GM12878 (cell line): ENCODE data around the gene CRHBP.

Source experiments
- BMI1 ChIP-seq: fragments of 450-650 bp; IDR thresholded peaks from 2 replicates; pipeline ENCODE4 v1.6.1; 2016; ENCODE audit warnings: mild to moderate bottlenecking, moderate library complexity, borderline replicate concordance
- CREB1 ChIP-seq: IDR thresholded peaks from 2 replicates; pipeline ENCODE4 v1.6.1; 2012; ENCODE audit warnings: low read depth, mild to moderate bottlenecking, inconsistent platforms
- EZH2 ChIP-seq: IDR thresholded peaks from 2 replicates; pipeline ENCODE4 v1.6.1; 2012; ENCODE audit warnings: low read depth, mild to moderate bottlenecking, control low read depth, inconsistent platforms, low read length, borderline replicate concordance; ENCODE audit not compliant: control insufficient read depth
- NR2C2 ChIP-seq: IDR thresholded peaks from 2 replicates; pipeline ENCODE4 v1.6.1; 2011; ENCODE audit warnings: borderline replicate concordance, low read depth; ENCODE audit not compliant: control insufficient read depth, insufficient read length
- POLR2AphosphoS5 ChIP-seq: IDR thresholded peaks from 2 replicates; pipeline ENCODE4 v1.6.1; 2011; ENCODE audit warnings: mild to moderate bottlenecking, low read length, inconsistent platforms
- TF ChIP-seq, protein P1 (sequence below), 3 experiments: IDR thresholded peaks in 2 of 3; conservative IDR thresholded peaks in 1 of 3; 2 replicates each; pipeline ENCODE4 v1.5.1; 2011; ENCODE audit warnings: low read depth in 3 of 3, low read length in 3 of 3, mild to moderate bottlenecking in 3 of 3, control low read depth in 2 of 3, moderate library complexity in 2 of 3, inconsistent platforms in 1 of 3, mixed read lengths in 1 of 3; ENCODE audit not compliant: control insufficient read depth in 2 of 3, insufficient read depth in 1 of 3; ENCODE audit errors: extremely low read depth in 1 of 3

DNA sequence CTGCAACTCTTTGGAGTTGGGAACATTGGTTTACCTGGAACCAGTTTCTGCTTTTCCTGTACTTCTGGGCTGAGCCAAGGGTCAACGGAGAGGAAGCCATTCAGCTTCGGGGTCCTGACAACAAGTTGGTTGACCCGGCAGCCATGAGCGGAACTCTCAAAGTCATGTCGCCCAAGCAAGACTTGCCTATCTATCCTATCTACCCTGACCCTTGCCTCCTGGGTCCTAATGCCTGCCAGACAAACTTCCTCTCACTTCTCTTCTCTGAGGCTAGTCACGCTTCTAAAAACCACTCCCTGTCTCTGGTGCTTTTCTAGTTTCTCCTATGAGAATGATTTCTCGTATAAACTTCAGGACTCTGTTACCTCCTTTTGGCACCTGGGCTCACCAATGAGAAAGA, 44.7 kb upstream of the CRHBP start:
- TF ChIP-seq BMI1 (no peak), POLR2AphosphoS5 (no peak), NR2C2 (no peak), EZH2 (no peak), CREB1 (no peak)
- TF ChIP-seq, protein P1, sequence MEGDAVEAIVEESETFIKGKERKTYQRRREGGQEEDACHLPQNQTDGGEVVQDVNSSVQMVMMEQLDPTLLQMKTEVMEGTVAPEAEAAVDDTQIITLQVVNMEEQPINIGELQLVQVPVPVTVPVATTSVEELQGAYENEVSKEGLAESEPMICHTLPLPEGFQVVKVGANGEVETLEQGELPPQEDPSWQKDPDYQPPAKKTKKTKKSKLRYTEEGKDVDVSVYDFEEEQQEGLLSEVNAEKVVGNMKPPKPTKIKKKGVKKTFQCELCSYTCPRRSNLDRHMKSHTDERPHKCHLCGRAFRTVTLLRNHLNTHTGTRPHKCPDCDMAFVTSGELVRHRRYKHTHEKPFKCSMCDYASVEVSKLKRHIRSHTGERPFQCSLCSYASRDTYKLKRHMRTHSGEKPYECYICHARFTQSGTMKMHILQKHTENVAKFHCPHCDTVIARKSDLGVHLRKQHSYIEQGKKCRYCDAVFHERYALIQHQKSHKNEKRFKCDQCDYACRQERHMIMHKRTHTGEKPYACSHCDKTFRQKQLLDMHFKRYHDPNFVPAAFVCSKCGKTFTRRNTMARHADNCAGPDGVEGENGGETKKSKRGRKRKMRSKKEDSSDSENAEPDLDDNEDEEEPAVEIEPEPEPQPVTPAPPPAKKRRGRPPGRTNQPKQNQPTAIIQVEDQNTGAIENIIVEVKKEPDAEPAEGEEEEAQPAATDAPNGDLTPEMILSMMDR (IDR thresholded peaks at IDR 0.05 in 2 of 3, conservative IDR thresholded peaks at IDR 0.05 in 1 of 3; ENCODE audit: control insufficient read depth in 2 of 3, extremely low read depth in 1 of 3, insufficient read depth in 1 of 3, low read depth in 3 of 3, low read length in 3 of 3): no peak
